Measurements from ENCODE around the gene DUSP22. TPM values are rescaled to one million over a fixed set of nuclear protein-coding genes. Genes with fewer than 3 reads are reported as not detected.

Gene DUSP22
- total and polyA plus RNA-seq, 9 of the 15 experiments (the other 6 are each of a cell fraction or from before 2014, with no cell fraction given): 9.3 to 19.4 (median 11.8) TPM

DNA sequence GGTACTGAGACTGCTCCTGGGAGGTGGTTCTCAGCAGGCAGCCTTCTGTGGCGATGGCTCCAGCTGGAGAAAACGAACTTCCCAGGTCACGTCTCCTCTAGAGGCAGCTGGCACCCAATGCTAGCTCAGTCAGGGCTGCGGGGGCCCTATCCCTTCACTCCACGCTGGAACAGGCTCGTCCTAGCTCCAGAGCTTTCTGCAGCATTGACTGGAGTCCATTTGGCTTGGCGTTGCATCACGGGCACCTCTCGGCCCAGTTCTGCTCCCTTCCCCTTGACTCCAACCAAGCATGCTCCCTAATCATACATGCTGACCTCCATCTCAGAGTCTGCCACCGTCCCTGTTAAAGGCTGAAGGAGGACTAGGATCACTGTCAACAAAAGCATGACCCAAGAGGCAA, 93.3 kb downstream of the DUSP22 start:
- ATAC-seq (no peak), FAIRE-seq (no peak)

More for the DNA sequence above, 93.3 kb downstream of the DUSP22 start:
- whole genome bisulfite sequencing (ENCODE audit: insufficient coverage, low coverage, missing lambda C conversion rate): 2% methylated on average over 10 of the region's 10 CpGs
- BruUV-seq (replicated peaks): no TSS peak
- Histone ChIP-seq H3K79me2 (ENCODE audit: control insufficient read depth, insufficient read depth, low read length) (no peaks in the 10 kb centered on the region), H3K27me3 (ENCODE audit: control insufficient read depth in 2 of 2, insufficient read depth in 2 of 2, low read length in 2 of 2) (peaks cover 63 to 73% of the 10 kb centered on the region in 2 experiments), H3K4me1 (replicated peaks in 1 of 2; ENCODE audit: control insufficient read depth in 2 of 2, insufficient read depth in 2 of 2, low read length in 2 of 2) (no peaks in the 10 kb centered on the region), H3K36me3 (ENCODE audit: control insufficient read depth, insufficient read depth, low read length) (no peaks in the 10 kb centered on the region), H3K27ac (ENCODE audit: extremely low read depth, low read depth, low read length) (no peak overlapping the region), H2AFZ (ENCODE audit: low read depth, low read length) (no peak overlapping the region), H3K4me2 (ENCODE audit: insufficient read depth, low read length) (no peak overlapping the region), H3K9me3 (replicated peaks; ENCODE audit: control insufficient read depth, insufficient read depth, low read depth, low read length) (no peaks in the 10 kb centered on the region), H3K4me3 (no peak overlapping the region), H3K9me1 (ENCODE audit: control insufficient read depth, insufficient read depth, low read length) (no peaks in the 10 kb centered on the region), H4K20me1 (replicated peaks; ENCODE audit: control insufficient read depth, insufficient read depth, low read length) (peaks cover 10% of the 10 kb centered on the region; the same call in 1 of the 2 replicates), H3K9ac (ENCODE audit: insufficient read depth in 1 of 2, low read depth in 2 of 2, low read length in 2 of 2) (no peak overlapping the region)
- in situ Hi-C loops (cut with MboI): no loop called here
- CTCF ChIA-PET (ENCODE audit: low intra/inter-chr PET ratio): no interaction called here
- TF ChIP-seq NCOA1 (IDR thresholded peaks at IDR 0.05; ENCODE audit: low read depth): no peak
- no peak for TF ChIP-seq POLR2H (tag; IDR thresholded peaks at IDR 0.05; ENCODE audit: low read depth)
- TF ChIP-seq ZBTB8A (IDR thresholded peaks at IDR 0.05; ENCODE audit: partially characterized antibody): no peak
- TF ChIP-seq, protein P1, sequence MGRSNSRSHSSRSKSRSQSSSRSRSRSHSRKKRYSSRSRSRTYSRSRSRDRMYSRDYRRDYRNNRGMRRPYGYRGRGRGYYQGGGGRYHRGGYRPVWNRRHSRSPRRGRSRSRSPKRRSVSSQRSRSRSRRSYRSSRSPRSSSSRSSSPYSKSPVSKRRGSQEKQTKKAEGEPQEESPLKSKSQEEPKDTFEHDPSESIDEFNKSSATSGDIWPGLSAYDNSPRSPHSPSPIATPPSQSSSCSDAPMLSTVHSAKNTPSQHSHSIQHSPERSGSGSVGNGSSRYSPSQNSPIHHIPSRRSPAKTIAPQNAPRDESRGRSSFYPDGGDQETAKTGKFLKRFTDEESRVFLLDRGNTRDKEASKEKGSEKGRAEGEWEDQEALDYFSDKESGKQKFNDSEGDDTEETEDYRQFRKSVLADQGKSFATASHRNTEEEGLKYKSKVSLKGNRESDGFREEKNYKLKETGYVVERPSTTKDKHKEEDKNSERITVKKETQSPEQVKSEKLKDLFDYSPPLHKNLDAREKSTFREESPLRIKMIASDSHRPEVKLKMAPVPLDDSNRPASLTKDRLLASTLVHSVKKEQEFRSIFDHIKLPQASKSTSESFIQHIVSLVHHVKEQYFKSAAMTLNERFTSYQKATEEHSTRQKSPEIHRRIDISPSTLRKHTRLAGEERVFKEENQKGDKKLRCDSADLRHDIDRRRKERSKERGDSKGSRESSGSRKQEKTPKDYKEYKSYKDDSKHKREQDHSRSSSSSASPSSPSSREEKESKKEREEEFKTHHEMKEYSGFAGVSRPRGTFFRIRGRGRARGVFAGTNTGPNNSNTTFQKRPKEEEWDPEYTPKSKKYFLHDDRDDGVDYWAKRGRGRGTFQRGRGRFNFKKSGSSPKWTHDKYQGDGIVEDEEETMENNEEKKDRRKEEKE (IDR thresholded peaks at IDR 0.05; ENCODE audit: borderline replicate concordance in 1 of 2, control insufficient read depth in 1 of 2, low read depth in 2 of 2, low read length in 1 of 2): no peak
- no peak for TF ChIP-seq NR0B1 (IDR thresholded peaks at IDR 0.05; ENCODE audit: partially characterized antibody)
- DNase-seq (ENCODE audit: extremely low read depth in 1 of 4, low spot score in 3 of 4): no peak
- POLR2A ChIA-PET: interaction anchor here (1.3 kb wide), 1 partner anchor 9 kb away, joined by 4 read pairs; no protein-coding TSS in a partner anchor
- intact Hi-C loops (cut with micrococcal nuclease): no loop called here
